Left ventricle myocardium inferior (tissue), 1 donor: ENCODE results near the gene KCTD21. TPM values are rescaled to one million over a fixed set of nuclear protein-coding genes. Genes with fewer than 3 reads are reported as not detected.

Experiments
- DNase-seq: peaks from one replicate; pipeline ENCODE4 v3.0.0-alpha.2; 2020
- H3K27ac ChIP-seq: fragments of 200-600 bp; replicated peaks from 2 replicates; pipeline ENCODE4 v1.8.0; 2021
- H3K27me3 ChIP-seq: fragments of 200-600 bp; 2 replicates; pipeline ENCODE4 v1.8.0; 2021; ENCODE audit warnings: low read depth
- H3K36me3 ChIP-seq: fragments of 200-600 bp; 2 replicates; pipeline ENCODE4 v1.8.0; 2021
- H3K4me1 ChIP-seq: fragments of 200-600 bp; 2 replicates; pipeline ENCODE4 v1.8.0; 2021
- H3K4me3 ChIP-seq: fragments of 200-600 bp; 2 replicates; pipeline ENCODE4 v1.8.0; 2021; ENCODE audit warnings: mild to moderate bottlenecking, moderate library complexity
- H3K9me3 ChIP-seq: fragments of 200-600 bp; replicated peaks from 2 replicates; pipeline ENCODE4 v1.8.0; 2021
- intact Hi-C: fragments of 100-400 bp; cut with micrococcal nuclease; formaldehyde crosslinking; loops from one replicate; pipeline ENCODE4 v1.11.0; 2022
- total RNA-seq: library from RNA; stranded (reverse); fragmentation: NEBNext Ultra II Directional; extraction: Animal tissue kit (Norgen Biotek cat#: 25700); gene quantifications from one replicate; pipeline ENCODE4 v1.2.1, GENCODE V29; 2021
- TF ChIP-seq, protein P1 (sequence below): fragments of 200-600 bp; IDR thresholded peaks from 2 replicates; pipeline ENCODE4 v1.8.0; 2021; ENCODE audit warnings: antibody characterized with exemption, mild to moderate bottlenecking, borderline replicate concordance
- donor health status: DM: no; HTN: yes; CAD: no; lungs with severe emphysema.

The KCTD21 gene
- total RNA-seq, 1 donor from 2014 or later = 8.6 TPM

DNA sequence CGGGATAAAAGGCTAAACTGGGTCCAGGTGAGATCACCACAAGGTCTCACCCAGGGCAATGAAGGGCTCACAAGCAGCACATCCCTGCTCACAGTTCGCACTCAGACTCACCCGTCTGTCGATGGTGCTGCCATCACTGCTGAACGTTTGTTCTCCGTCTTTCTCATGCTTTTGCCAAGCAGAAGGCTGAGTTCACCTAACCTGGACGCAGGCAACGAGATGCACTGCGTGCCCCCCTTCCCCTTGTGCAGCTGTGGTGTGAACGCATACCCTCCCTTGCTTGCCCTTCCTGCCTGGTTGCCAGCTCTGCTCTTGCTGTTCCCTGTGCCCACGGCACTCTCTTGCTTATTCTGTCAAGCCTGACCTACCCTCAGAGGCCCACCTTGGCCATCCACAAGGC lies 18.0 kb downstream of the KCTD21 start:
- DNase-seq = no peak
- H3K27me3 ChIP-seq = no peaks in the 10 kb centered on the region
- peak overlapping the region; percentile 92 for H3K27ac ChIP-seq
- TF ChIP-seq, protein P1, sequence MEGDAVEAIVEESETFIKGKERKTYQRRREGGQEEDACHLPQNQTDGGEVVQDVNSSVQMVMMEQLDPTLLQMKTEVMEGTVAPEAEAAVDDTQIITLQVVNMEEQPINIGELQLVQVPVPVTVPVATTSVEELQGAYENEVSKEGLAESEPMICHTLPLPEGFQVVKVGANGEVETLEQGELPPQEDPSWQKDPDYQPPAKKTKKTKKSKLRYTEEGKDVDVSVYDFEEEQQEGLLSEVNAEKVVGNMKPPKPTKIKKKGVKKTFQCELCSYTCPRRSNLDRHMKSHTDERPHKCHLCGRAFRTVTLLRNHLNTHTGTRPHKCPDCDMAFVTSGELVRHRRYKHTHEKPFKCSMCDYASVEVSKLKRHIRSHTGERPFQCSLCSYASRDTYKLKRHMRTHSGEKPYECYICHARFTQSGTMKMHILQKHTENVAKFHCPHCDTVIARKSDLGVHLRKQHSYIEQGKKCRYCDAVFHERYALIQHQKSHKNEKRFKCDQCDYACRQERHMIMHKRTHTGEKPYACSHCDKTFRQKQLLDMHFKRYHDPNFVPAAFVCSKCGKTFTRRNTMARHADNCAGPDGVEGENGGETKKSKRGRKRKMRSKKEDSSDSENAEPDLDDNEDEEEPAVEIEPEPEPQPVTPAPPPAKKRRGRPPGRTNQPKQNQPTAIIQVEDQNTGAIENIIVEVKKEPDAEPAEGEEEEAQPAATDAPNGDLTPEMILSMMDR = no peak
- no peaks in the 10 kb centered on the region for H3K9me3 ChIP-seq
- H3K4me3 ChIP-seq = no peak overlapping the region
- peaks cover 18% of the 10 kb centered on the region for H3K36me3 ChIP-seq
- intact Hi-C loops = no loop called here
- peaks cover 63% of the 10 kb centered on the region for H3K4me1 ChIP-seq

DNA sequence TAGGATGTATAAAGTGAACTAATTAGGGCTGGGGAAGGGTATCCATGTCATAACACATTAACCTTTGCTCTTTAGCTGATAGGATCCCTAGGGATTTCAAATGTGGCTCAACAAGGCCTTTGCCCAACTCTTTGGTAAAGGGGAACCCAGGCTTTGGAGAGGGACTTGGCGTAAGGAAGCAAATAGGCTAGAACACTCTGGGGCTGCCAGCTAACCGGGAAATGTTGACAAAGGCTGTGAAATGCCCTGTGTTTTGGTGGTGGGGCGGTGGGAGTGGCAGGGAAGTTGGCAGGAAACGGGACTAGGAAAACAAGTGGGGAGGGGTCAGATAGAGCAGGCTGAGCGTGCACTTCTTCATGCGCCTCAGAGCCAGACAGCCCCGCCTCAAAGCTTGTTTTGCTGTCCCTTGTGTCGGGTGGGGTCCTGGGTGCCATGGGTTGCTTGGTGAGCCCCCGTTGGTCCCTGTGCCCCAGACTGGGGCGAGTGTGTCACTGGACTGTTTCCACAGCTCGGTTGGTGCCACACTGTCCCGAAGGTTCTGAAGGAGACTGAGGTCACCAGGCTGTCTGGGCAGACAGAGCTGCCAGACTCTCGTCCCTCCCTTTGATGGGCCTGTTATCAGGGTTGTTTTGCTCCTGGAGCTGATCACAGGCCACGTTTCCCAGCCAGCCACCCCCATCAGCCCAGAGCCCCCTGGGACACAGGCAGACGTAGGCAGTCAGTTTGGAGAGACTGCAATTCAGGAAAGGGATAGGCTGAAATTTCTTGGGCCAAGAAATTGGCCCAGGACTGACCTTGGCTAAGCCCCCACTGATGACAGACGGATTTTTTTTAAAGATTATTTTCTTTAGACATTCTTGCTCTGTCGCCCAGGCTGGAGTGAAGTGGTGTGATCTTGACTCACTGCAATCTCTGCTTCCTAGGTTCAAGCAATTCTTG lies 19.6 kb downstream of the KCTD21 start:
- Histone ChIP-seq H3K27ac (peak overlapping the region; percentile 92), H3K9me3 (no peaks in the 10 kb centered on the region), H3K4me3 (peak overlapping the region; percentile 17), H3K36me3 (peaks cover 11% of the 10 kb centered on the region), H3K4me1 (peaks cover 59% of the 10 kb centered on the region), H3K27me3 (no peaks in the 10 kb centered on the region)
- peak; percentile 87 for DNase-seq
- intact Hi-C loops = no loop called here
- TF ChIP-seq, protein P1 = no peak

DNA sequence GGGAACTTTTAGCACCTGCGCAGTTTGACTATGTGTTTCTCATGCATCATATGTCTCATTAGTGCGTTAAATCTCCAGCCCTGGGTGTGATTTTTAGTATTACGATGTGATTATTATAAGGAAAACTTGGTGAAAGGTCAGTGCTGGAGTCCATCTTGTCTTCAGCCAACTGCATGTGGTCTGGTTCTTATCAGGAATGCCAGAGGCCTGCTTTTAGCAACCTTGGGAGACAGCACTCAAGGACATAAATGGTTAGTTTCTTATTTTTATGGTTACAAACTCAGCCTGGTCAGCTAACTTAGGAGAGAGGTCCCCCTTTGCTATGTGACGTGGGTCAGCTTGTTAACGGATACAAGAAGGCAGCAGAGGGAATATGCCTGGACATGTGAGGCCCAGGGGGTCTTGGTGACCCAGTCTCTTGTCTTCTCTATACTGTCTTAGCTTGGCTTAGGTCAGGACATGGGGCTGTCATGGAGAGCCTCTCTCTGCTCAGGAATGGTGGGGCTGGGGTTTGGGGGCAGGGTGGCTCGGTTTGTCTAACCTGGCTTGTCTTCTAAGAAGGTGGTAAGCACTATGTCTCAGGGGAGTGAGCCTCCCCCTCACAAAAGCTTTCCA lies 21.5 kb downstream of the KCTD21 start:
- Histone ChIP-seq H3K27me3 (no peaks in the 10 kb centered on the region), H3K4me3 (no peak overlapping the region), H3K4me1 (peaks cover 59% of the 10 kb centered on the region), H3K9me3 (no peaks in the 10 kb centered on the region), H3K36me3 (no peaks in the 10 kb centered on the region), H3K27ac (peak overlapping the region; percentile 92)
- intact Hi-C loops = no loop called here
- TF ChIP-seq, protein P1 = no peak
- DNase-seq = no peak

DNA sequence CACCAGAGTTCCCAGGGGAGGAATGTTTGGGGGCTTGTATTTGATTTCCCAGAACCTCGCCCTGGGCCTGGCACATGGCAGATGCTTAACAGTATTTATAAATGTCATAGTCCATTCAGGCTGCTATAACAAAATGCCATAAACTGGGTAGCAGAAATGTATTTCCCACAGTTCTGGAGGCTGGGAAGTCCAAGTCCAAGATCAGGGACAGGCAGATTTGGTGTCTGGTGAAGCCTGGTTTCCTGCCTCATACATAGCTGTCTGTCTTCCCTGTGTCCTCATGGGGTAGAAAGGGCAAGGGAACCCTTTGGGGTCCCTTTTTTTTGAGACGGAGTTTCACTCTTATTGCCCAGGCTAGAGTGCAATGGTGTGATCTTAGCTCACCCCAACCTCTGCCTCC lies 24.0 kb downstream of the KCTD21 start:
- Histone ChIP-seq H3K9me3 (no peaks in the 10 kb centered on the region), H3K36me3 (no peaks in the 10 kb centered on the region), H3K27me3 (no peaks in the 10 kb centered on the region), H3K27ac (peak overlapping the region; percentile 58), H3K4me3 (no peak overlapping the region), H3K4me1 (peaks cover 57% of the 10 kb centered on the region)
- no peak for DNase-seq
- TF ChIP-seq, protein P1 = no peak
- intact Hi-C loops = no loop called here

DNA sequence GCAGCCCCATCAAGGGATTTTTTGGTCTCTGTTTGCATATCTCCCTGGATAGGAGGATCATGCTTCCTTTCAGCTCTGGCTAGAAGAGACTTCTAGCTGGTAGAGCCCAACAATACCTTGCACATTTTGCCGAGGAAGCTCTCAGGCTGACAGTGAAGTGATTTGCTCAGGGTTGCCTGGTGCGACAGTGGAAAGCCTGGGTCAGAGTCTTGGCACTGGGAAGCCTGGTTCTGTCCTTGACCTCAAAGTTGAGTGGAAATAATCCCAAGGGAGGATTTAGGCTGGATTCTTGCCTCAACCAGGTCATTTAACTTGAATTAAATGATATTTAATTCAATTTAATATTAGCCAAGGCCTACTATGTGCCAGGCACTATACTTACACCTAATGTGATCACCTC lies 24.6 kb downstream of the KCTD21 start:
- TF ChIP-seq, protein P1 = no peak
- Histone ChIP-seq H3K27me3 (no peaks in the 10 kb centered on the region), H3K4me3 (no peak overlapping the region), H3K36me3 (no peaks in the 10 kb centered on the region), H3K27ac (peak overlapping the region; percentile 58), H3K4me1 (peaks cover 50% of the 10 kb centered on the region), H3K9me3 (no peaks in the 10 kb centered on the region)
- no peak for DNase-seq
- intact Hi-C loops = no loop called here
